Keratinocyte (primary cell): ENCODE data around the gene KCNE1. TPM values are rescaled to one million over a fixed set of nuclear protein-coding genes. Genes with fewer than 3 reads are reported as not detected.

Source experiments
- DNase-seq: peaks from one replicate; pipeline ENCODE4 v3.0.0-alpha.2; 2011; ENCODE audit warnings: low read depth, missing footprints, low spot score
- FAIRE-seq: peaks from 2 replicates; lab custom pipeline; 2011; peaks lifted over from hg19 to GRCh38; lab: Jason Lieb, UNC
- H2AFZ ChIP-seq: 2 replicates; pipeline ENCODE4 v1.6.0; 2012; ENCODE audit warnings: low read length, control low read depth, inconsistent platforms; ENCODE audit not compliant: control insufficient read depth
- H3K27ac ChIP-seq: 2 replicates; pipeline ENCODE4 v1.5.1; 2011; ENCODE audit warnings: low read length; ENCODE audit not compliant: control insufficient read depth, insufficient read depth
- H3K27me3 ChIP-seq: 3 replicates; pipeline ENCODE4 v1.6.0; 2011; ENCODE audit warnings: low read length; ENCODE audit not compliant: control insufficient read depth, insufficient read depth; ENCODE audit errors: extremely low read depth
- H3K36me3 ChIP-seq, 2 experiments: 2 replicates in 1 of 2; 3 replicates in 1 of 2; pipeline ENCODE4 v1.5.1; 2011; ENCODE audit warnings: low read length in 2 of 2, mild to moderate bottlenecking in 1 of 2; ENCODE audit not compliant: control insufficient read depth in 2 of 2, insufficient read depth in 2 of 2; ENCODE audit errors: extremely low read depth in 1 of 2
- H3K4me1 ChIP-seq: 3 replicates; pipeline ENCODE4 v1.5.1; 2011; ENCODE audit warnings: low read length; ENCODE audit not compliant: control insufficient read depth, insufficient read depth; ENCODE audit errors: extremely low read depth
- H3K4me2 ChIP-seq: 3 replicates; pipeline ENCODE4 v1.6.0; 2011; ENCODE audit warnings: low read depth, low read length; ENCODE audit not compliant: control insufficient read depth, insufficient read depth; ENCODE audit errors: extremely low read depth
- H3K4me3 ChIP-seq, 3 experiments: fragments of 200-600 bp in 1 of 3; sonication (generic) in 1 of 3; 2 replicates in 2 of 3; 3 replicates in 1 of 3; pipeline ENCODE4 v1.5.1; 2011 to 2016; ENCODE audit warnings: low read length in 3 of 3, mild to moderate bottlenecking in 3 of 3, control low read depth in 2 of 3, inconsistent platforms in 1 of 3, low read depth in 1 of 3, mixed read lengths in 1 of 3, mixed run types in 1 of 3, moderate library complexity in 1 of 3; ENCODE audit not compliant: control insufficient read depth in 2 of 3, insufficient read depth in 2 of 3; ENCODE audit errors: extremely low read depth in 1 of 3
- H3K79me2 ChIP-seq: 2 replicates; pipeline ENCODE4 v1.6.0; 2012; ENCODE audit warnings: low read length; ENCODE audit not compliant: control insufficient read depth, insufficient read depth
- H3K9ac ChIP-seq: 3 replicates; pipeline ENCODE4 v1.6.0; 2011; ENCODE audit warnings: low read length; ENCODE audit not compliant: control insufficient read depth, insufficient read depth; ENCODE audit errors: extremely low read depth
- H3K9me1 ChIP-seq: 3 replicates; pipeline ENCODE4 v1.6.0; 2011; ENCODE audit warnings: low read length; ENCODE audit not compliant: control insufficient read depth, insufficient read depth; ENCODE audit errors: extremely low read depth
- H3K9me3 ChIP-seq: 2 replicates; pipeline ENCODE4 v1.5.1; 2012; ENCODE audit warnings: low read depth, low read length; ENCODE audit not compliant: control insufficient read depth
- H4K20me1 ChIP-seq: 3 replicates; pipeline ENCODE4 v1.6.0; 2011; ENCODE audit warnings: low read length; ENCODE audit not compliant: control insufficient read depth, insufficient read depth; ENCODE audit errors: extremely low read depth
- EZH2 ChIP-seq: IDR thresholded peaks from one replicate; pipeline ENCODE4 v1.6.1; 2012; ENCODE audit warnings: inconsistent platforms, mild to moderate bottlenecking, low read length, moderate library complexity
- dilution Hi-C: fragments of 300-500 bp; cut with MboI; formaldehyde crosslinking; loops from one replicate; pipeline ENCODE4 v1.7.0; 2020; ENCODE audit warnings: low sequenced_read_pairs; ENCODE audit not compliant: extremely low pct_ligation_motif_present
- polyA plus RNA-seq, 5 experiments: library from polyadenylated mRNA; depleted of rRNA in 3 of 5; stranded (reverse) in 3 of 5; stranded (forward) in 1 of 5; unstranded in 1 of 5; fragments of >200 nt; gene quantifications; 1 replicate in 1 of 5; 2 replicates in 3 of 5; 3 replicates in 1 of 5; pipeline versions ENCODE4 v1.2.1 to v1.2.3, GENCODE V29; 2011 to 2012; ENCODE audit warnings: missing spikeins in 2 of 5, low read depth in 1 of 5, low replicate concordance in 1 of 5
- TF ChIP-seq, protein P1 (sequence below), 3 experiments: IDR thresholded peaks in 1 of 3; conservative IDR thresholded peaks in 1 of 3; optimal IDR thresholded peaks in 1 of 3; 2 replicates in 2 of 3; 3 replicates in 1 of 3; pipeline versions ENCODE3 to v1.5.1; 2011; ENCODE audit warnings: low read length in 3 of 3, mild to moderate bottlenecking in 3 of 3, moderate library complexity in 2 of 3, control low read depth in 1 of 3, inconsistent platforms in 1 of 3; ENCODE audit not compliant: insufficient read depth in 2 of 3; ENCODE audit errors: extremely low read depth in 1 of 3

Gene KCNE1
- polyA plus RNA-seq, 1 donor (not counting 4 experiments of a cell fraction or from before 2014, with no cell fraction given): 0.08 TPM

DNA sequence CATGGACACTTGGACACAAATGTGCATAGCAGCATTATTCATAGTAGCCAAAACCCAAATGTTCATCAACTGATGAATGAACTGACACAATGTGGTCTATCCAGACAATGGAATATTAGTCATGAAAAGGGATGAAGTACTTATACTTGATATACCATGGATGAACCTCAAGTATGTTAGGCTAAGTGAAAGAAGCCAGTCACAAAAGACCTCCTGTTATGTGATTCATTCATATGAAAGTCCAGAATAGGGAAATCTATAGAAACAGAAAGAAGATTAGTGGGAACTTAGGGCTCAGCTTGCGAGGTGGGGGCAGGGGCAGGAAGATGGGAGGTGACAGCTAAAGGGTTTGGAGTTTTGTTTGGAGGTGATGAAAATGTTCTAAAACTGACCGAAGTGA is 7.4 kb downstream of the KCNE1 start:
- no peaks in the 10 kb centered on the region for H3K9me1 ChIP-seq
- H3K27ac ChIP-seq: no peak overlapping the region
- H3K9ac ChIP-seq: no peak overlapping the region
- H4K20me1 ChIP-seq: no peaks in the 10 kb centered on the region
- H3K4me2 ChIP-seq: no peak overlapping the region
- no peaks in the 10 kb centered on the region for H3K4me1 ChIP-seq
- no peaks in the 10 kb centered on the region for H3K27me3 ChIP-seq
- H3K36me3 ChIP-seq: no peaks in the 10 kb centered on the region
- FAIRE-seq (no peak), DNase-seq (no peak)
- H2AFZ ChIP-seq: no peak overlapping the region
- H3K79me2 ChIP-seq: no peaks in the 10 kb centered on the region
- dilution Hi-C loops: no loop called here
- TF ChIP-seq EZH2: no peak
- TF ChIP-seq, protein P1, sequence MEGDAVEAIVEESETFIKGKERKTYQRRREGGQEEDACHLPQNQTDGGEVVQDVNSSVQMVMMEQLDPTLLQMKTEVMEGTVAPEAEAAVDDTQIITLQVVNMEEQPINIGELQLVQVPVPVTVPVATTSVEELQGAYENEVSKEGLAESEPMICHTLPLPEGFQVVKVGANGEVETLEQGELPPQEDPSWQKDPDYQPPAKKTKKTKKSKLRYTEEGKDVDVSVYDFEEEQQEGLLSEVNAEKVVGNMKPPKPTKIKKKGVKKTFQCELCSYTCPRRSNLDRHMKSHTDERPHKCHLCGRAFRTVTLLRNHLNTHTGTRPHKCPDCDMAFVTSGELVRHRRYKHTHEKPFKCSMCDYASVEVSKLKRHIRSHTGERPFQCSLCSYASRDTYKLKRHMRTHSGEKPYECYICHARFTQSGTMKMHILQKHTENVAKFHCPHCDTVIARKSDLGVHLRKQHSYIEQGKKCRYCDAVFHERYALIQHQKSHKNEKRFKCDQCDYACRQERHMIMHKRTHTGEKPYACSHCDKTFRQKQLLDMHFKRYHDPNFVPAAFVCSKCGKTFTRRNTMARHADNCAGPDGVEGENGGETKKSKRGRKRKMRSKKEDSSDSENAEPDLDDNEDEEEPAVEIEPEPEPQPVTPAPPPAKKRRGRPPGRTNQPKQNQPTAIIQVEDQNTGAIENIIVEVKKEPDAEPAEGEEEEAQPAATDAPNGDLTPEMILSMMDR (optimal IDR thresholded peaks at IDR 0.05 in 1 of 3, IDR thresholded peaks at IDR 0.05 in 1 of 3, conservative IDR thresholded peaks at IDR 0.05 in 1 of 3; ENCODE audit: extremely low read depth in 1 of 3, insufficient read depth in 2 of 3, low read length in 3 of 3): no peak
- H3K4me3 ChIP-seq: no peak overlapping the region
- no peaks in the 10 kb centered on the region for H3K9me3 ChIP-seq

DNA sequence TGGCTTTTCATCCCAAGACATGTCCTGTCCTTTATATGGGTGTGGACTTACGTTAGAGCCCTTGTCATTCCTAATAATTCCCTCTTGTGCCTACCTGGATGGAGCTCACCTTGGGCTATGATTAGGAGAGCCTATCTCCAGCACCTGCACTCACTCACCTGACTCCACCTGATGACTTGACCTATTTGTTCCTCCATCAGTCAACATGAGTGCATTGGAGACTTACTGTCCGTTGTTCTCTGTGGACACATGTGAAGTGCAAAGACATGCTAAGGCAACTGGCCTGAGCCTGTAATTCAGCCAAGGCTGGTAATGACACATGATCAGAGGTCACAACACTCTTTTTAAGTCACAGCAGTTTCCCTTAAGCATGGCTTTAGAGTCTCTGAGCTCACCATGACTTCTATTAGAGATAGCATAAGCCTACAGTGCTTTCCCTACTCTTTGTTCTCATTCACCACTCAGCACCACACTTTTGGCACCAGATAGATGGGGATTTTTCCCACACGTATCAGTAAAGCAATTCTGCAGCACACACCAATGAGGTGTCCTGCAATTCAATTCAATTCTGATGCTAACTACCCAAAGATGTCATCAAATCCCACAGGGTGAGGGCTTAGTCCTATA is 9.4 kb downstream of the KCNE1 start:
- H3K9me1 ChIP-seq: no peaks in the 10 kb centered on the region
- H3K27me3 ChIP-seq: no peaks in the 10 kb centered on the region
- dilution Hi-C loops: no loop called here
- no peak overlapping the region for H3K4me3 ChIP-seq
- no peaks in the 10 kb centered on the region for H3K9me3 ChIP-seq
- H3K9ac ChIP-seq: no peak overlapping the region
- no peaks in the 10 kb centered on the region for H3K36me3 ChIP-seq
- H3K27ac ChIP-seq: no peak overlapping the region
- no peak overlapping the region for H2AFZ ChIP-seq
- no peaks in the 10 kb centered on the region for H3K4me1 ChIP-seq
- H3K4me2 ChIP-seq: no peak overlapping the region
- FAIRE-seq: no peak
- DNase-seq: no peak
- TF ChIP-seq, protein P1 (optimal IDR thresholded peaks at IDR 0.05 in 1 of 3, IDR thresholded peaks at IDR 0.05 in 1 of 3, conservative IDR thresholded peaks at IDR 0.05 in 1 of 3; ENCODE audit: extremely low read depth in 1 of 3, insufficient read depth in 2 of 3, low read length in 3 of 3): no peak
- TF ChIP-seq EZH2: no peak
- no peaks in the 10 kb centered on the region for H3K79me2 ChIP-seq
- H4K20me1 ChIP-seq: no peaks in the 10 kb centered on the region
